HT1080 (cell line): Measurements from ENCODE around the gene SLIT3. TPM values are rescaled to one million over a fixed set of nuclear protein-coding genes. Genes with fewer than 3 reads are reported as not detected.

Experiments used
- DNase-seq: peaks from one replicate; pipeline ENCODE4 v3.0.0-alpha.2; 2015; ENCODE audit warnings: low read depth
- total RNA-seq: library from RNA; depleted of rRNA; stranded (reverse); fragments of >200 nt; shearing (Covaris generic); gene quantifications from 2 replicates; pipeline ENCODE4 v1.2.3, GENCODE V29; 2014

The SLIT3 gene
- total RNA-seq, 1 experiment from 2014 or later, result 0.08 TPM

DNA sequence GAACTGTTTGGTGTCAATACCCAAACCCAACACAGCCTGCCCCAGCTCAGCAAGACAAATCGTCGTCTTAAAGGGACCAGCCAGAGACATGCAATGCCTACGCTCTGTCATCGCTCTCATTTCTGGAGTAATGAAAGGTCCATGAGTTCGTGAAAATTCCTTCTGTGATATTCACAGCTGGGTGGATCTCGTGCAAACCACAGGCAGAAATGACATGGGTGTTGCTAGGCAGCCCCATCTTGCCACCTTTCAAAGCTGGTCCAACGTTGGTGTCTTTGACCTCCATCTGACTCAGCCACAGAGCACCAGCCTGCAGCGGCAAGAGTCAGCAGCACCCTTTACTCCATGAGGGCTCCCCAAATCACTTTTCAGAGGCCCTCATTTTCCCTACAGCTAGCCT is 215.3 kb downstream of the SLIT3 start:
- DNase-seq, result no peak

- DNase-seq, result no peak
These were observed 215.7 kb downstream of the SLIT3 start for GRCh38 chr5:169085212-169085611.

DNA sequence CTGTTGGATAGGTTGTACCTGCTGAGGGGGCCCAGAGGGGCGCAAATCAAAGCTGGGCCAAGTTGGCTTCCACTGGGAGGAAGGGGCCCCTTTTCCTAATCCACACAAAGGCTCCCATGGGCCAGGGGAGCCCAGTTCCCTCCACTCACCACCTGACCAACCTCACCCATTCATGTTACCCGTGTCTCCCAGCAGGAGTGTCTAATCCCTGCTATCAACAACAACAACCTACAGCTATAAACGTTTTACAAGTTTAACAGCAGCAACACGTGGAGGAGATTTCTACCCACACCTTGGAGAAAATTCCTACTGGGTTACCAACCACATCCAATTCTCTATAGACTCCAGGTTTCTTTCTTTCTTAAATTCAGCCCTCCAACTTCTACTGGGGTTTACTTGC is 216.2 kb downstream of the SLIT3 start:
- no peak for DNase-seq

DNA sequence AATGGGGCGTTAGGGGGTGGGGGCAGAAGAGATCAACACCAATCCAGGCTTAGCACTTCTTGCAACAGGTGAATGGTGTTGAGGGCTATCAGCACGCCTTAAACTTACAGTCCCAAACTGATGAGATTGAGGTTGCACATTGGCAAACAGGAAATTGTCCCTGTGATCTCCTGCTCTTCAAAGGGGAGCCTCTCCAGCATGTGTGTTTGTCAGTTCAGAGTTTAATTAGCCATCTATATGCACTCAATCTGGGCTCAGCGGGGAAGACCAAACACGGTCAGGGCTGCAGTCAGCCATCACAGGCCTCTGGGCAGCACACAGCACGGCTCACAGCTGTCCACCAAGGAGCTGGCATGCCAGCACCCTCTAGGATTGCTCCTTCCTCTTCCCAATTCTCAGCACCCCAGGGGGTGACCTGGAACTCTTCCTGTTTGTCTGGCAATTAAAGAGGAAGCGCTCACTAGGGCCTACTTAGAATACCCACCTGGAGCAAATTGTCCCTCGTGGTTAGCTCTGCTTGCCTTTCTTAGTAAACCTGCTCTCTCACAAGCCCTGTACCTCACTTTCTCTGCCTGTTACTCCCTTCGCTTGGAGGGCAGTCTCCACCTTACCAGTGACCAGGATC is 217.4 kb downstream of the SLIT3 start:
- no peak for DNase-seq

- no peak for DNase-seq
These were observed 219.8 kb downstream of the SLIT3 start for GRCh38 chr5:169081000-169081724.

GRCh38 chr5:169080448-169080911 is 220.5 kb downstream of the SLIT3 start:
- DNase-seq, result no peak

GRCh38 chr5:169079697-169080096 is 221.2 kb downstream of the SLIT3 start:
- DNase-seq, result no peak

GRCh38 chr5:169074839-169075238 is 226.1 kb downstream of the SLIT3 start:
- no peak for DNase-seq

DNA sequence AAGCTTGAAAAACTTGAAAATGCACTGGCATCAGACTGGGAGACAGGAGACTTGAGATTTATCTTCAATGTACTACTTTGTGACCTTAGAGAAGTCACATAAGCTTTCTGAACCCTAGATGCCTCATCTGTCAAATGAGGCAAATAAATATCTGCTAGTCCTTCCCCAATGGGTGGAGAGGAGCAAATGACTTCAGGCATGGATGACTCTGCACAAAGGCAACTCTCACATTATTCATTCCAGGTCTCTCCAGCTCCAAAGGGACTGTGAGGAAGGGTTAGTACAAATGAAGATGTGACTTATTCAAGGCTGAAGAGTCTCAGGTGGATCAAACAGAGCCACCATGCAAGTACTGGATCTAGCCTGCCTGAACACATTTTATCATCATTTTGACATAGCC is 228.7 kb downstream of the SLIT3 start:
- no peak for DNase-seq

- no peak for DNase-seq
These were observed 230.5 kb downstream of the SLIT3 start for GRCh38 chr5:169070413-169070812.

- no peak for DNase-seq
These were observed 233.2 kb downstream of the SLIT3 start for GRCh38 chr5:169067751-169068173.

- peak; percentile 27 for DNase-seq
These were observed 235.5 kb downstream of the SLIT3 start for GRCh38 chr5:169065400-169065799.

GRCh38 chr5:169064093-169064492 is 236.8 kb downstream of the SLIT3 start:
- no peak for DNase-seq

- no peak for DNase-seq
These were observed 237.5 kb downstream of the SLIT3 start for GRCh38 chr5:169063316-169063953.

DNA sequence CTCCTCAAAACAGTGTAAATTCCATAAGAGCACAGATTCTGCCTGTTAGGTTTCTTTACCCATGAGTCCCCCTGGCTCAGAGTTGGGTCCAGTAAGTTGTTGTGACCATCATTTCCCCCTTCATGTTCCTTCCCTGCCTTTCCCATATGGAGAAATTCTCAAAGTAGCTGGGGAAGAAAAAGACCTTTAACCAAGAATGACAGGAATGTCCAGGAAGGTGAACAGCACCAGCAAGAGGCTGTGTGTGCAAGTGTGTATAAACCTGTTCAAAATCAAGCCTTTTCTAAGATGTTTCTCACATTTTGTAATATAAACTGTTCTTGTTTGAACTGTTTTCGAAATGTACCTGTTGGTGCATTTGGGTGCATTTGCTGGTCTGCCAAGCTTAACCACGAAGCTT is 238.2 kb downstream of the SLIT3 start:
- no peak for DNase-seq

DNA sequence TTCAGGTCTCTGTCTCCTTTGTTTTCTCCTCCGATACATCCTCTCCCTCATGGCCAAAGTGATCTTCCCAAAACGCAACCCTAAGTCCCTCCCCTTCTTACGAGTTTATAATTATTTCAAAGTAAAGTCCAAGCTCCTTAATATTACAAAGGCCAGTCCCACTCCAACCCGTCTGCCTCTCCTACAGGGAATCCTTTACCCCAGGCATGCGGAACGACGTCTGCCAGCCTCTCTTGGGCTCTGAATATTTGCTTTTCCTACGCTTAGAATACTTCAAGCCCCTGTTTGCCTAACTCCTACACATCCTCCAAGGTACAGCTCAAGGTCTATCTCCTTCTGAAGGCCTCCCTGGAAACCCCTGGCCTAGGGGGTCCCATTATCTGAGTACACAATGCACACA is 246.4 kb downstream of the SLIT3 start:
- DNase-seq, result no peak

- no peak for DNase-seq
These were observed 248.7 kb downstream of the SLIT3 start for GRCh38 chr5:169052207-169052606.

DNA sequence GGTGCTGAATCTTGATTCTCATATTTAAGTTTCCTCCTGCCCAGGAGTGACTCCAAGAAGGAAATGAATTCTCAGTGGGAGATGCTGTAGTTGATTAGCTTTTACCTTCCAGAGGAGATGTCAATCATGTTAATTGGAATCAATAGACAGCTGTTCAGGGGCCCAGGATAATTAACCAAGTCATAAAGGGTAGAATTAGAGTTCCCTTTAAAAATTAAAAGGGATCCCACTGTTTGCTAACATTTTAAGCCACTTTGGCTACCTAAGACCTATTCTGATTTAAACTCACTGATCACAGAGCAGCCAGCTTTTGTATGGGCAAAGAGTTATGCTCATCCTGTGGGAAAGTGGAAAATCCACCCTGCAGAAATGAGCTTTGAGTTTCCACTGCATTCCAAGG is 249.6 kb downstream of the SLIT3 start:
- DNase-seq, result no peak

DNA sequence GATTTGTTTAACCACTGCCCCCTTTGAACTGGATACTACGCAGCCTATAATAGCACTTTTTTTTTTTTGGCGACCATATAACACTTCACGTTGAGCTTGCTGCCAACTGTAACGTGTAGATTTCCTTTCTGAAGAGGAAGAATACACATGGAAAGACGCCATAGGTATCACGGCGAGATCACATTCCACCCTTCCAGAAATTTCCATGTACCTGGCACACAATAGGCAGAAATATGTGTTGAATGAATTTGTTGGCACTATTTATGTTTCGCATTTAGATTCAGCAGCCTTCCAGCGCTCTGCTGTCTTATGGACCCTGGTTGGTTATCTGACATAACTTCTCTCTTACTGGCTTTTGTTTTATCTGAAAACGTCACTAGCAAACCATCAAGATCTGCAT is 250.3 kb downstream of the SLIT3 start:
- no peak for DNase-seq

- peak; percentile 12 for DNase-seq
These were observed 250.8 kb downstream of the SLIT3 start for GRCh38 chr5:169050146-169050571.

DNA sequence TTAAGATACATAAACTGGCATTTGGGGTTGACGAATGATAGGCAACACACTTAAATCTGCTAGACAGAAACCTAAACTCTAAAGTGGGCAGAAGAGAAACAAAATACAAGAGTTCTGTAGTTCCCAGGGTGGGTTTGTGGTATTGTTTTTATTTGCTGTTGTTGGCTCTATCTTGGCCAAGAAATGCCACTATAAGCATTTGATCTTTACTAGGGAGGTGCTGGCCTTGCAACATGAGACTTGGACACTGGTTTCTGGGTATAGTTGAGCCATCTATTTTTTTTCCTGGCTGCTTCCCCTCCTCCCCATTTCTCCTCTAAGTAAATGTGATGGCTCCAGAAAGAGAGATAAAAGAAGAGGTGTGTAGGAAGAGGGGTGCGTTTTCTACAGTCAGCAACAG is 251.2 kb downstream of the SLIT3 start:
- no peak for DNase-seq
